ENCODE measurements around the gene RNF151. TPM values are rescaled to one million over a fixed set of nuclear protein-coding genes. Genes with fewer than 3 reads are reported as not detected.
A peak's percentile ranks its signal among the peaks of the same experiment; 100 is the strongest.
"Not testable (repeated sequence)": the region's sequence is repeated elsewhere in the genome, so short reads cannot be mapped to it uniquely, and the experiment has no call there.

The RNF151 gene, protein sequence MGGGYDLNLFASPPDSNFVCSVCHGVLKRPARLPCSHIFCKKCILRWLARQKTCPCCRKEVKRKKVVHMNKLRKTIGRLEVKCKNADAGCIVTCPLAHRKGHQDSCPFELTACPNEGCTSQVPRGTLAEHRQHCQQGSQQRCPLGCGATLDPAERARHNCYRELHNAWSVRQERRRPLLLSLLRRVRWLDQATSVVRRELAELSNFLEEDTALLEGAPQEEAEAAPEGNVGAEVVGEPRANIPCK
- total RNA-seq, result not detected
- long read RNA-seq, result 0 reads

DNA sequence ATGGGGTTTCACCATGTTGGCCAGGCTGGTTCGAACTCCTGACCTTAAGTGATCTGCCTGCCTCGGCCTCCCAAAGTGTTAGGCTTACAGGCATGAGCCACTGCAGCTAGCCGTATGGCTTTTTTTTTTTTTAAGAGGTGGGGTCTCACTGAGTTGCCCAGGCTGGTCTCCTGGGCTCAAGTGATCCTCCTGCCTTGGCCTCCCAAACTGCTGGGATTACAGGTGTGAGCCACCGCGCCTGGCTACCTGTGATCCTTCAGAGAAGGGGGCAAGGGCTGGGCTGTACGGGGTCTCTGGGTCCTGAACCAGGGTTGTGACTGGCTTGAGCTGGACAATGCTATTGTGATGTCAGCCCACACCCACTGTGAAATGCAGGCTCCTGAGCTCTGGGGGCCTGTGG, at the start of gene RNF151:
TSS of gene RNF151 (plus strand) at position 397 of the 400 bp plus-strand sequence. CDS start 26 bp downstream, outside the sequence.
- intact Hi-C loops (cut with DNase I), result no loop called here
- DNase-seq, result no peak
- ATAC-seq (ENCODE audit: poor library complexity), result no peak

GRCh38 chr16:1917056-1917664, 49.5 kb upstream of the RNF151 start:
- ATAC-seq (ENCODE audit: poor library complexity) (no peak), DNase-seq (no peak)
- intact Hi-C loops (cut with DNase I), result no loop called here

- intact Hi-C loops (cut with DNase I), result no loop called here
- no peak for ATAC-seq (ENCODE audit: poor library complexity)
- no peak for DNase-seq
Observed at GRCh38 chr16:1917665-1918350, 48.8 kb upstream of the RNF151 start.

DNA sequence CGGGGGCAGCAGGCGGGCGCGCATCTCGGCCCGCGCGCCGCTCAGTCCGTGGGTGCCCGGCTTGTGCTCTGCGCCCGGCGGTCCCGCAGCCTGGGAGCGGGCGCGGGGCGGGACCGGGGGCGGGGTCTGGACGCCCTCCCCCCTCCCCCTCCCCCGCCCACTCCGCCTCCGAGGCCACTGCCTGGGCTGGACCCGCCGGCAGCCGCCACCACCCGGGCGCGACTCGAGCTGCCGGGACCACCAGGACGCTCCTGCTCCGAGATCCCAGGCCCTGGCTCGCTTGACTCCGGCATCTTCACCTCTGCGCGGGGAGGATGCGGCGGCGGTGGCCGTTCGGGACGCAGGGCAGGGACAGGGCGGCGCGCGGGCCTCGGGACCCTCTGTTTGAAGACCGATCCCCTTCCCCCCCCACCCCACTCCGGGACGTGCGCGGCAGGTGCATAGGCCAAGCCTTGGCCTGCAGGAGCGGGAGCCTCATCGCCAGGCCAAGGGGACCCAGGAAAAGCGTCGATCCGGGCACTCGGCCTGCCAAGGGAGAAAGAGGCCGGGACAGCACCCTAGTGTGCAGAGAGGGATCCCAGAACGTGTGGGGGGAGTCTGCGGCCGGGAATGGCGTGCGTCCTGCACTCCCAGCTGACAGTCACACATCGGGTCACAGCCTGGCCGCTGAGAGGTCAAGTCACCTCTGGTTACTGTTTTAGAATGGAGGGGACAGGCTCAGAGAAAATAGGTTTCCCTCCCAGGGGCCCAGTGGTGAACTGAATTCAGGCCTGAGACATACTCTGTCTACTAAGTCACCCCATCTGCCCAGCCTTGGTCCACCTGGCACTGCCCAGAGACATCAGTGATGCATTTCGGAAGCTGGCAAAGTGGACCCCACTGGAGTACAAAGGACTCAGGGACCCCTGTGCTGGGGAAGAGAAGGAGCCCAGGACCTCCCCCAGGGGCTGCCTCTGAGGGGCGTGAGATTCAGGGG, 48.0 kb upstream of the RNF151 start, which contains the start of gene HS3ST6:
TSS of gene HS3ST6 (minus strand) at position 65 of the 976 bp plus-strand sequence. CDS start 92 bp downstream, outside the sequence.
- ATAC-seq (ENCODE audit: poor library complexity), result no peak
- DNase-seq, result no peak
- intact Hi-C loops (cut with DNase I), result no loop called here

DNA sequence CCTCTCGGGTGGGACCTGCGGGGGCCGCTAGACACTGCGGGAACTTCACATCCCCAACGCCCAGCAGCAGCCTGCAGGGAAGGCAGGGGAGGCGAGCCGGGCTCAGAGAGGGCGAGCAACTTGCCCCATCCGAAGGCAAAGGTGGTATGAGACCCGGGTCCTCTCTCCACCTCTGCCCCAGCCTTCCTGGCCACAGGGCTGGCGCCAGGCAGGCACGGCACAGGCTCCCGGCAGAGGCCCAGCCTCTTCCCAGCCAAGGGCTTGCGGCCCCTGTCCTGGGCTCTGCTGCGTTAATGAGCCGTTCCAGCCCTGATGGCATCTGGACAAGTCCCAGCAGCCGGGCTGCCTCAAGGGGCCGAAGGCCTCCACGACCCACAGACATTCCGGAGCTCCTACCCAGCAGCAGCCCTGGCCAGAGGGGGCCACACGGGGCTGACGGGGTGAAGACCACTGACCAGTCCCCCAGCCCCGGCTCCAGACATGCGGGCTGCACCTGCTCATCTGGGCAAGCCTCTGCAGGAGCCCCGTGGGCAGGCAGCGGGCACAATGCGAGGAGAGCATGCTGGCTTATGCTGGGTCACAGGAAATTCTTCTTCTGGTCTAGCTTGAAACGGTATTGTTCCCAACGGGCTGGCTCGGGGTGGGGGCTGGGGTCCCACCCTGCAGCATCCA, 47.2 kb upstream of the RNF151 start:
- no peak for ATAC-seq (ENCODE audit: poor library complexity)
- intact Hi-C loops (cut with DNase I), result no loop called here
- DNase-seq, result no peak

- ATAC-seq (ENCODE audit: poor library complexity); DNase-seq; intact Hi-C loops (cut with DNase I): not testable (repeated sequence)
Observed at GRCh38 chr16:1920122-1920521, 46.5 kb upstream of the RNF151 start.

GRCh38 chr16:1920727-1921171, 45.9 kb upstream of the RNF151 start:
- intact Hi-C loops (cut with DNase I), result no loop called here
- ATAC-seq (ENCODE audit: poor library complexity), result no peak
- no peak for DNase-seq

DNA sequence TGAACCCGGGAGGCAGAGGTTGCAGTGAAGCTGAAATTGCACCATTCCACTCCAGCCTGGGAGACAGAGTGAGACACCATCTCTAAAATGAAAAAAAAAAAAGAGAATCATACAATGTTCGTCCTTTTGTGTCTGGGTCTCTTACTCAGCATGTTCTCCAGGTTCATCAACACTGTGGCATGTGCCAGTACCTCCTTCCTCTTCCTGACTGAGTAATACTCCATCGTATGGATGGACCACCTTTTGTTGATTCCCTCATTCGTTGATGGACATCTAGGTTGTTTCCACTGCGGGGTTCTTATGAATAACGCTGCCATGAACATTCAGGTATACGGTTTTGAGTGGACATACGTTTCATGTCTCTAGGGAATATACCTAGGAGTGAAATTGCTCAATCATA, 44.3 kb upstream of the RNF151 start:
- ATAC-seq (ENCODE audit: poor library complexity) (no peak), DNase-seq (no peak)
- intact Hi-C loops (cut with DNase I), result no loop called here

DNA sequence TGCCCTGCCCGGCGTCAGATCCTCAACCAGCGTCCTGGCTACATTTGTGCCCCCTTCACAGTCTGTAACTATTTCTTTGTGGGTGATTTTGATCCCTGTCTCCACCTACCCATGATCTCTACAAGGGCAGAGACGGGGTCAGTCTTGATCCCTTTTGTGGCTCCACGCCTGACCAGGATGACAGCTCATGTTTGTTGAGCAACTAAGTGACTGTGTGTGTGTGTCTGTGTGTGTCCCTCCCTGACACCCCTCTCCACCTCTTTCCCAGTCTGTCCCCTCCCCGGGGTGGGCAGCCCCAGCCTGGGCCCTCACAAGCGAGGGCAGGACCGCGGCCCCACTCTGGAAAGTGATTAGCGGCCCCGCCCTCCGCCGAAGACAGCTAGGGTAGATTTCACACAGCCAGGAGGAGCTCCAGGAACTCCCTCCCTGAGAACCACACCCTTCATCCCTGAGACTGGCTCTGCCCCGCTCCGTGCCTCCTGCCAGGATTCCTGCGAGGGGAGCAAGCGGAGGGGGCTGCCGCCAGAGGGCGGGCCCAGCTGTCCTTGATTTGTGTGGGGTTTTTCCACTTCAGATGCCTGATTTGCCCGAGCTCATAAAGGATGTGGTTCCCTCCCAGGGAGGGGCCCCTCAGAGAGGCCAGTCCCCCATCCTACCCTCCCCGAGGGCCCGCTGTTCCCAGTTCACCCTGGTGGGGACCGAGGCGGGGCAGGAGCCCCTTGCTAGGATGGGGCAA, 43.2 kb upstream of the RNF151 start:
- intact Hi-C loops (cut with DNase I), result no loop called here
- DNase-seq, result no peak
- ATAC-seq (ENCODE audit: poor library complexity), result peak; percentile 37

GRCh38 chr16:1924095-1924494, 42.6 kb upstream of the RNF151 start:
- intact Hi-C loops (cut with DNase I), result no loop called here
- DNase-seq (no peak), ATAC-seq (ENCODE audit: poor library complexity) (no peak)

DNA sequence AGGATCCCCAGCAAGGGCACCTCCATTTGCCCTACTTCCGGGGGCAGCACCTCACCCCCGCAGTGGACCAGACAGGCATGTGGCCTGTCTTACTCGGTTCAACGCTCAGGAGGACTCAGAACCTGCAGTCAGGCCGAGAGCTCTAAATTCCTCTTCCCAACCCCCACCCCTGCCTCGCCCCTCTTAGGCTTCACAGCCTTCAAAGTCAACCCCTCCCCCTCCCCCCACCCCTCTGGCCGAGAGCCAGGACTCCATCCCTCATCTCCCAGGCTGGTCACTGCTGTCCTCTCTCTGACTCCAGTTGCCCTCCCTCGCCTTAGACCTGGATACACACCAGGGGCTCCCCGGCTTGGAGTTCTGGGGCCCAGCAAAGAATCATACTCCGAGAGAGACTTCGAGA, 40.4 kb upstream of the RNF151 start:
- intact Hi-C loops (cut with DNase I), result loop anchor here (5.0 kb wide), 1 partner anchor 64 kb away; no protein-coding TSS in a partner anchor
- DNase-seq (no peak), ATAC-seq (ENCODE audit: poor library complexity) (no peak)

GRCh38 chr16:1929105-1929504, 37.6 kb upstream of the RNF151 start:
- ATAC-seq (ENCODE audit: poor library complexity), result peak; percentile 70
- intact Hi-C loops (cut with DNase I), result loop anchor here (5.0 kb wide), 1 partner anchor 67 kb away; no protein-coding TSS in a partner anchor
- DNase-seq, result no peak

GRCh38 chr16:1929578-1930337, 36.9 kb upstream of the RNF151 start:
- DNase-seq (peak; percentile 95), ATAC-seq (ENCODE audit: poor library complexity) (peak; percentile 97)
- intact Hi-C loops (cut with DNase I), result loop anchor here (5.0 kb wide), 1 partner anchor 67 kb away; no protein-coding TSS in a partner anchor

GRCh38 chr16:1930338-1930720, 36.3 kb upstream of the RNF151 start:
- ATAC-seq (ENCODE audit: poor library complexity) (no peak), DNase-seq (no peak)
- intact Hi-C loops (cut with DNase I), result no loop called here

GRCh38 chr16:1932050-1933028, 34.3 kb upstream of the RNF151 start:
- no peak for DNase-seq
- ATAC-seq (ENCODE audit: poor library complexity), result no peak
- intact Hi-C loops (cut with DNase I), result no loop called here

All from Right ventricle myocardium superior (tissue), 1 donor.